ENCODE measurements around the gene GATA3. TPM values are rescaled to one million over a fixed set of nuclear protein-coding genes. Genes with fewer than 3 reads are reported as not detected.

GATA3 gene
- polyA plus RNA-seq, 4 donors: 82.9 to 123 (median 91.7) TPM

DNA sequence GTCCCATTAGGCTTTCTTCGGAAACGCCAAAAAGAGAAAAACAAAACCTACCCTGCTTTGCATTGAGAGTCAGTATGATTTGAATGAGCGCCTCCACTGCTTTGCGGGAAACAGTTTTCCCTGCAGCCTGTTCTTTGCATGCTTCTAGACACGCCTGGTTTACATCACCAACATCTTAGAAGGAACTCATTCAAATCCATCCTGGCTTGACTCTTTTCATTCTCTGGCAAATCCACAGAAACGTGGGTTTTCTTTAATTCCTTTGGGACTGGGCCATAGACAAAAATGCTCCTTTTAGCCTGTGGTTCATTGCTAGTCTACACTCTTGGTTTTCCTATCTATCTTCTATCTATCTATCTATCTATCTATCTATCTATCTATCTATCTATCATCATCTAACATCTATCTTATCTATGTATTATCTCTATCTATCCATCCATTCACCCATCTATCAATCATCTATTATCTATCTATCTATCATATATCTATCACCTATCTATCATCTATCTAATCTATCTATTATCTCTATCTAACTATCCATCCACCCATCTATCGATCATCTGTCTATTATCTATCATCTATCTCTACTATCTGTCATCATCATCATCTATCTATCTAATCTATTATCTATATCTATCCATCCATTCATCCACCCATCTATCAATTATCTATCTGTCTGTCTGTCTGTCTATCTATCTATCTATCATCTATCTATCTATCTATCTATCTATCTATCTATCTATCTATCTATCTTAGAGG, 68.3 kb downstream of the GATA3 start:
- no peak for DNase-seq (ENCODE audit: low read depth in 4 of 4, low spot score in 2 of 4)

DNA sequence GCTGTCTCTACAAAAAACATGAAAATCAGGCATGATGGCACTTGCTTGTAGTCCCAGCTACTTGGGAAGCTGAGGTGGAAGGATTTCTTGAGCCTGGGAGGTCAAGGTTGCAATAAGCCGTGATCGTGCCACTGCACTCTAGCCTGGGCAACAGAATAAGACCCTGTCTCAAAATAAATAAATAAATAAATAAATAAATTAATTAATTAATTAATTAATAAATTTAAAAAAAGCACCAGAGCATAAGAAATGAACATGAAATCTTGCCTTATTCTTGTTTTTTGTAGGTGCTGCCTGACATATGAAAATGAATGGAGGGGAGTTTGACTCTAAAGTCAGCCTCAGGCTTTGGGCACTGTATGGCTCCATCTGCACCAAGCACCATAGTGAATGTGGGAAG, 69.9 kb downstream of the GATA3 start:
- DNase-seq (ENCODE audit: low read depth in 4 of 4, low spot score in 2 of 4): no peak

Other genes starting within 250 kb of the GATA3 start
- 10 to 100 TPM; 11.2 to 12.2 (median 11.4) TPM for gene TAF3, start 236.2 kb upstream of the GATA3 start, polyA plus RNA-seq (ENCODE audit: insufficient read length in 4 of 4)